PC-9 (cell line): ENCODE data around the gene FXYD7. TPM values are rescaled to one million over a fixed set of nuclear protein-coding genes. Genes with fewer than 3 reads are reported as not detected.
"Not testable (repeated sequence)": the region's sequence is repeated elsewhere in the genome, so short reads cannot be mapped to it uniquely, and the experiment has no call there.

Experiments used
- BruUV-seq: library from RNA; stranded (reverse); fragments of 400-500 nt; replicated peaks from 2 replicates; lab custom pipeline; 2021; lab: Mats Ljungman, UMichigan
- CTCF ChIA-PET: fragments of 300-600 bp; sonication (Branson Sonifier 250); formaldehyde crosslinking; loops from one replicate; lab custom pipeline; 2022; ENCODE audit warnings: antibody characterized with exemption; lab: Charles Lee
- POLR2A ChIA-PET: fragments of 300-600 bp; sonication (Branson Sonifier 250); formaldehyde crosslinking; loops from one replicate; lab custom pipeline; 2022; ENCODE audit warnings: antibody characterized with exemption; ENCODE audit not compliant: unreplicated experiment; lab: Charles Lee
- DNase-seq, 2 experiments: peaks; one replicate each; pipeline versions ENCODE4 v3.0.0 to v3.0.0-alpha.2; 2015 to 2022; ENCODE audit warnings: mixed read lengths in 1 of 2
- H2AFZ ChIP-seq: fragments of 200-600 bp; sonication (generic); 2 replicates; pipeline ENCODE4 v1.8.1; 2017; ENCODE audit warnings: antibody characterized with exemption
- H3F3A ChIP-seq: fragments of 200-600 bp; sonication (generic); 2 replicates; pipeline ENCODE4 v1.8.1; 2017; ENCODE audit warnings: antibody characterized with exemption, mild to moderate bottlenecking, low read depth; ENCODE audit not compliant: insufficient read depth
- H3K27ac ChIP-seq: fragments of 200-600 bp; sonication (generic); 2 replicates; pipeline ENCODE4 v1.6.1; 2016; ENCODE audit warnings: mixed run types
- H3K27me3 ChIP-seq: fragments of 200-600 bp; sonication (generic); 2 replicates; pipeline ENCODE4 v1.6.1; 2016; ENCODE audit warnings: low read depth, mixed run types; ENCODE audit not compliant: insufficient read depth
- H3K36me3 ChIP-seq: fragments of 200-600 bp; sonication (generic); 2 replicates; pipeline ENCODE4 v1.6.1; 2016; ENCODE audit warnings: low read depth, mixed run types
- H3K4me1 ChIP-seq: fragments of 200-600 bp; sonication (generic); replicated peaks from 2 replicates; pipeline ENCODE4 v1.6.1; 2016; ENCODE audit warnings: mixed run types; ENCODE audit not compliant: insufficient read depth
- H3K4me2 ChIP-seq: fragments of 200-600 bp; sonication (generic); 2 replicates; pipeline ENCODE4 v1.6.1; 2017; ENCODE audit warnings: mixed run types
- H3K4me3 ChIP-seq: fragments of 200-600 bp; sonication (generic); 2 replicates; pipeline ENCODE4 v1.6.1; 2016; ENCODE audit warnings: mixed run types
- H3K79me2 ChIP-seq: fragments of 200-600 bp; sonication (generic); 2 replicates; pipeline ENCODE4 v1.6.1; 2017; ENCODE audit warnings: low read depth, mixed run types
- H3K9me2 ChIP-seq: fragments of 200-600 bp; sonication (generic); 2 replicates; pipeline ENCODE4 v1.8.1; 2017; ENCODE audit warnings: mild to moderate bottlenecking; ENCODE audit not compliant: insufficient read depth
- H3K9me3 ChIP-seq: fragments of 200-600 bp; sonication (generic); 2 replicates; pipeline ENCODE4 v1.8.1; 2016; ENCODE audit warnings: low read depth; ENCODE audit not compliant: insufficient read depth
- H4K20me1 ChIP-seq: fragments of 200-600 bp; sonication (generic); 2 replicates; pipeline ENCODE4 v1.8.1; 2017; ENCODE audit not compliant: insufficient read depth
- EZH2 ChIP-seq: fragments of 200-600 bp; sonication (generic); IDR thresholded peaks from 2 replicates; pipeline ENCODE4 v1.8.0; 2017; ENCODE audit warnings: antibody characterized with exemption, low read depth
- intact Hi-C: fragments of 100-400 bp; cut with micrococcal nuclease; formaldehyde crosslinking; loops from one replicate; pipeline ENCODE4 v1.10.0; 2022; ENCODE audit not compliant: unreplicated experiment
- total RNA-seq: library from RNA; stranded (reverse); gene quantifications from 2 replicates; pipeline ENCODE4 v1.2.3, GENCODE V29; 2021
- TF ChIP-seq, protein P1 (sequence below): fragments of 200-600 bp; sonication (generic); conservative IDR thresholded peaks from 2 replicates; pipeline ENCODE4 v1.6.1; 2017; ENCODE audit warnings: mixed run types, antibody characterized with exemption, mild to moderate bottlenecking, moderate library complexity

Gene FXYD7
- total RNA-seq, 1 experiment from 2014 or later, result not detected

DNA sequence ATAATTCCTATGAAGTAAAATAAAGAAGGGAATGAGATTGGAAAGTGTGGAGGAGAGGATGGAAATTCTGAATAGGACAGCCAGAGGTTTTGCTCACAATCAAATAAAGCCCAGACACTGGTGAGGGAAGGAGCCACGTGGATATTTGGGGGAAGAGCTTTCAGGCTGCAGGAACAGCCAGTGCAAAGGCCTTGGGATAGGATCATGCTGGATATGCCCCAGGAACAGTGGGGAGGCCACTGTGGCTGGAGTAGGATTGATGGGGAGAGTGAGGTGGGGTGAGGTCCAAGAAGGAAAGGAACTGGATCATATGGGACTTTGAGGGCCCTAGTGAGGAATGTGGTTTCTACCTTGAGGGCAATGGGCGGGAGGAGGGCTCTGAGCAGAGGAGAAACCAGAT lies 7.4 kb downstream of the FXYD7 start:
- no TSS peak for BruUV-seq
- POLR2A ChIA-PET, result no interaction called here

DNA sequence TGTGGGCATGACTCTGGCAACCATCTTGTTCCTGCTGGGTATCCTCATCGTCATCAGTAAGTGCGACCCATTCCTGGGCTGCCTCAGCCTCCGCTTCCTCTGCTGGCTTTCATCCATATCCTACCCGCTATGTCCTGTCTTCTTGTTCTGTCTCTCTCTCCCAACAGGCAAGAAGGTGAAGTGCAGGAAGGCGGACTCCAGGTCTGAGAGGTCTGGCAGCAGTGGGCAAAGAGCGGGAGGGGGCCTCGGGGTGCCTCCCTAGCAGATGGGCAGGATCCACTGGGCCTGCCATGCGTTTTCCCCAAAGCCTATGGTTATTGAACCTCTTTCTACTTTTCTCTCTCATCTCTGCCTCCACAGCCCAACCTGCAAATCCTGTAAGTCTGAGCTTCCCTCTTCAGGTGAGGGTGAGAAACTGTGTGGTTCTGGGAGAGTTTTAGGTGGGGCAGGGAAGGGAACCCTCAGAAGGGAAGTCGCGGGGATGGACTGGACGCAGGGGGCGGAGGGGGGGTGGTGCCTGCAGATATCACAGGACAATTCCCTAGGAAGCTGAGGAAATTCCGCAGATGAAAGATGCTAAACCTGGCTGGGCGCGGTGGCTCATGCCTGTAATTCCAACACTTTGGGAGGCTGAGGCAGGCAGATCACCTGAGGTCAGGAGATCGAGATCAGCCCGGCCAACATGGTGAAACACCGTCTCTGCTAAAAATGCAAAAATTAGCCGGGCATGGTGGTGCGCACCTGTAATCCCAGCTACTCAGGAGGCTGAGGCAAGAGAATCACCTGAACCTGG lies 8.4 kb downstream of the FXYD7 start:
- DNase-seq, result no peak
- POLR2A ChIA-PET, result interaction anchor here (0.6 kb wide), 1 partner anchor 493 kb away, joined by 4 read pairs; no protein-coding TSS in a partner anchor
- TF ChIP-seq, protein P1, sequence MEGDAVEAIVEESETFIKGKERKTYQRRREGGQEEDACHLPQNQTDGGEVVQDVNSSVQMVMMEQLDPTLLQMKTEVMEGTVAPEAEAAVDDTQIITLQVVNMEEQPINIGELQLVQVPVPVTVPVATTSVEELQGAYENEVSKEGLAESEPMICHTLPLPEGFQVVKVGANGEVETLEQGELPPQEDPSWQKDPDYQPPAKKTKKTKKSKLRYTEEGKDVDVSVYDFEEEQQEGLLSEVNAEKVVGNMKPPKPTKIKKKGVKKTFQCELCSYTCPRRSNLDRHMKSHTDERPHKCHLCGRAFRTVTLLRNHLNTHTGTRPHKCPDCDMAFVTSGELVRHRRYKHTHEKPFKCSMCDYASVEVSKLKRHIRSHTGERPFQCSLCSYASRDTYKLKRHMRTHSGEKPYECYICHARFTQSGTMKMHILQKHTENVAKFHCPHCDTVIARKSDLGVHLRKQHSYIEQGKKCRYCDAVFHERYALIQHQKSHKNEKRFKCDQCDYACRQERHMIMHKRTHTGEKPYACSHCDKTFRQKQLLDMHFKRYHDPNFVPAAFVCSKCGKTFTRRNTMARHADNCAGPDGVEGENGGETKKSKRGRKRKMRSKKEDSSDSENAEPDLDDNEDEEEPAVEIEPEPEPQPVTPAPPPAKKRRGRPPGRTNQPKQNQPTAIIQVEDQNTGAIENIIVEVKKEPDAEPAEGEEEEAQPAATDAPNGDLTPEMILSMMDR, result no peak
- TF ChIP-seq EZH2, result no peak
- H3K4me2 ChIP-seq, result no peak overlapping the region
- no peak overlapping the region for H2AFZ ChIP-seq
- peaks cover 16% of the 10 kb centered on the region for H3K4me1 ChIP-seq
- H3K36me3 ChIP-seq, result no peaks in the 10 kb centered on the region
- no peaks in the 10 kb centered on the region for H3K9me3 ChIP-seq
- H3K27ac ChIP-seq, result no peak overlapping the region
- H3K79me2 ChIP-seq, result peaks cover 30% of the 10 kb centered on the region
- H3K9me2 ChIP-seq, result no peaks in the 10 kb centered on the region
- peaks cover 4% of the 10 kb centered on the region; the same call in 1 of the 2 replicates for H3F3A ChIP-seq
- no TSS peak for BruUV-seq
- H4K20me1 ChIP-seq, result 0 out of 2 replicates have a peak, but pooled peaks cover 3% of the 10 kb centered on the region
- CTCF ChIA-PET, result no interaction called here
- no peaks in the 10 kb centered on the region for H3K27me3 ChIP-seq
- no peak overlapping the region for H3K4me3 ChIP-seq
- intact Hi-C loops, result no loop called here

More for the DNA sequence above, 7.4 kb downstream of the FXYD7 start:
- peaks cover 19% of the 10 kb centered on the region for H3K79me2 ChIP-seq
- H3K4me2 ChIP-seq, result no peak overlapping the region
- no peaks in the 10 kb centered on the region for H3K9me3 ChIP-seq
- no peak for TF ChIP-seq EZH2
- TF ChIP-seq, protein P1, result no peak
- no peaks in the 10 kb centered on the region for H4K20me1 ChIP-seq
- peaks cover 11% of the 10 kb centered on the region for H3K4me1 ChIP-seq
- H3K4me3 ChIP-seq, result no peak overlapping the region
- H3F3A ChIP-seq, result peaks cover 4% of the 10 kb centered on the region
- CTCF ChIA-PET, result interaction anchor here (0.8 kb wide), 1 partner anchor 9 kb away, joined by 3 read pairs; no protein-coding TSS in a partner anchor
- H3K27ac ChIP-seq, result no peak overlapping the region
- no peaks in the 10 kb centered on the region for H3K36me3 ChIP-seq
- intact Hi-C loops, result no loop called here
- H3K9me2 ChIP-seq, result no peaks in the 10 kb centered on the region
- no peak for DNase-seq
- no peak overlapping the region for H2AFZ ChIP-seq
- no peaks in the 10 kb centered on the region for H3K27me3 ChIP-seq

DNA sequence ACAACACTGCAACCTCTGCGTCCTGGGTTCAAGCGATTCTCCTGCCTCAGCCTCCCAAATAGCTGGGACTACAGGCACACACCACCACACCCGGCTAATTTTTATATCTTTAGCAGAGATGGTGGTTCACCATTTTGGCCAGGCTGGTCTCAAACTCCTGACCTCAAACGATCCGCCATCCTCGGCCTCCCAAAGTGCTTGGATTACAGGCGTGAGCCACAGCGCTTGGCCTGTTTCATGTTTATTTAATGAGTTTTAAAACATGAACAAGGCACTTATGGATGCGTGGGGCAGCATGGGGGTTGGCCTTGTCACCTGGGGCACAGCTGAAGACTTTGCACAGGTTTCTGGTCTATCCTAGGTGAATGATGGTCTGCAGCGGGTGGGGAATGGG lies 10.1 kb downstream of the FXYD7 start:
- intact Hi-C loops, H4K20me1 ChIP-seq, H3K9me2 ChIP-seq, H3F3A ChIP-seq, H3K27ac ChIP-seq, CTCF ChIA-PET, H2AFZ ChIP-seq, H3K27me3 ChIP-seq, DNase-seq, H3K9me3 ChIP-seq: not testable (repeated sequence)
- H3K79me2 ChIP-seq, result peaks cover 46% of the 10 kb centered on the region
- peak overlapping the region; percentile 95 for H3K4me2 ChIP-seq
- peaks cover 31% of the 10 kb centered on the region for H3K4me1 ChIP-seq
- BruUV-seq, result TSS peak; percentile 43
- H3K4me3 ChIP-seq, result peak overlapping the region; percentile 71; the same call in 1 of the 2 replicates
- POLR2A ChIA-PET, result interaction anchor here (0.7 kb wide), 1 partner anchor 37 kb away, joined by 3 read pairs; no protein-coding TSS in a partner anchor
- H3K36me3 ChIP-seq, result peaks cover 12% of the 10 kb centered on the region; the same call in 1 of the 2 replicates
